ENCODE measurements around the gene CASP2.

- TF ChIP-seq EZH2 (IDR thresholded peaks at IDR 0.05; ENCODE audit: insufficient read depth, poor library complexity, severe bottlenecking) = no peak
- no peak for TF ChIP-seq EZH2phosphoT487 (IDR thresholded peaks at IDR 0.05; ENCODE audit: insufficient read depth, low read depth)
Observed at GRCh38 chr7:143258831-143259230, 29.3 kb upstream of the CASP2 start.

Measured in GM23248 (cell line).